ENCODE results near the gene SPAG5.

SPAG5 gene

DNA sequence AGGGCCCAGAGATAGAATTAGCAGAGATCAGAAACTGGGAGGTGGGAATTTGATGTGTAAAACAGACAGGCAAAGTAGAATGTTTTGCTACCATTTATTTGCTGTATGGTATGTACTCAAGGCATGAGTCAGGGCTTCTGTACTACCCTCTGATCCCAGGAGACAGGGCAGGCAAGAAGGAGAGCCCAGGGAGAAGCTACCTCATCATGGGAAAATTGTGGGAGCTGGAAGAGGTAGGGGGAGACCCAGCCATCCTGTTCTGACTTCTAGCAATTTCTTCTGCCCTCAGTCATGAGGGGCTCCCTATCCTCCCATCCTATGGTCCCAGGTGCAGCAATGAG is 25.8 kb downstream of the SPAG5 start:
- Histone ChIP-seq H3K27ac (ENCODE audit: low read depth, low read length) (no peak overlapping the region), H3K9ac (ENCODE audit: low read depth in 1 of 2, low read length in 2 of 2) (no peak overlapping the region), H3K9me3 (ENCODE audit: control insufficient read depth in 1 of 2, low read length in 2 of 2) (no peaks in the 10 kb centered on the region), H3K36me3 (ENCODE audit: control insufficient read depth in 1 of 2, insufficient read depth in 2 of 2, low read length in 2 of 2) (peaks cover 0 to 6% of the 10 kb centered on the region in 2 donors), H3K27me3 (ENCODE audit: control insufficient read depth in 1 of 2, insufficient read depth in 2 of 2, low read length in 2 of 2) (no peaks in the 10 kb centered on the region), H3K4me1 (ENCODE audit: control insufficient read depth in 1 of 2, insufficient read depth in 2 of 2, low read length in 2 of 2) (peaks cover 16 to 33% of the 10 kb centered on the region in 2 donors), H3K4me3 (ENCODE audit: low read depth in 1 of 2, low read length in 2 of 2) (no peak overlapping the region)

DNA sequence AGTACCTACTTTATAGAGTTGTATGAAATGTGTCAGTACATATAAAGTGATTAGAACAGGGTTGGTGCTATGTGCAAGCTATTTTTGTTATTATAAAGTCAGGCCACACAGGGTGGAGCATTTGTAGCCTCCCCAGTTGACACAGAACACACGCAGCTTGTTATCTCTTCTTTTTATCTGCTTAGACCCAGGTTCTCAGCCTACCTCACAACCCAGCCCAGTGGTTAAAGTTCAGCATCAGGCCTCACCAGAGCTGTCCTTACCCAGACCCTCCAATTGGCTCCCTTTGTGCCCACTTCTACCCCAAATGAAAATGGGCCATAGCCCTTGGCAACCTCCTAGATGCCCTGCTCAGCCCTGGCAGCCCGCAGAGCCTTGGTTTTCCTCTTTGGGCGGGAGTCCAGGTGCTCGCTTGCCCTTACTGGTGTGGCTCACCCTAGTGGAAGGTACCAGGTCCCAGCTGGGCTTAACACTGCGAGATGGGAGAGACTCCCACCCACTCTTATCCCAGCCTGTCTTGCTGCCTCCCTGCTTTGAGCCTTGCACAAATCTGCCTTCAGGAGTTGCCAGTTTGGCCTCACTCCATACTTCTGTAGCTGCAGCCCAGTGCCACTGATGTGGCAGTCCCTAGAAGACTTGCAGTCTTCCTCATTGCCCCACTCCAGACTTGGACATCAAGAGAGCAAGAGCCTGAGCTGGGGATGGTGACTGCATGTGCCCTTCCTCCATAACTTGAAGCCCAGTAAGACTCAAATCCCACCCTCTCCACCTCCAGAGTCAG is 26.4 kb downstream of the SPAG5 start:
- peaks cover 19 to 32% of the 10 kb centered on the region in 2 donors for H3K4me1 ChIP-seq (ENCODE audit: control insufficient read depth in 1 of 2, insufficient read depth in 2 of 2, low read length in 2 of 2)
- H3K27me3 ChIP-seq (ENCODE audit: control insufficient read depth in 1 of 2, insufficient read depth in 2 of 2, low read length in 2 of 2): no peaks in the 10 kb centered on the region
- no peak overlapping the region for H3K27ac ChIP-seq (ENCODE audit: low read depth, low read length)
- peak overlapping the region; percentile 77 to 92 for H3K9ac ChIP-seq (ENCODE audit: low read depth in 1 of 2, low read length in 2 of 2)
- peak overlapping the region; percentile 81 to 98 for H3K4me3 ChIP-seq (ENCODE audit: low read depth in 1 of 2, low read length in 2 of 2)
- peaks cover 0 to under 1% of the 10 kb centered on the region in 2 donors for H3K36me3 ChIP-seq (ENCODE audit: control insufficient read depth in 1 of 2, insufficient read depth in 2 of 2, low read length in 2 of 2)
- no peaks in the 10 kb centered on the region for H3K9me3 ChIP-seq (ENCODE audit: control insufficient read depth in 1 of 2, low read length in 2 of 2)

GRCh38 chr17:28571361-28572122 is 27.3 kb downstream of the SPAG5 start, which contains the start of gene PIGS:
Gene PIGS (minus strand): TSS chr17:28571524. CDS start chr17:28571496, 28 bp downstream.
- Histone ChIP-seq H3K4me1 (ENCODE audit: control insufficient read depth in 1 of 2, insufficient read depth in 2 of 2, low read length in 2 of 2) (peaks cover 24 to 26% of the 10 kb centered on the region in 2 donors), H3K27ac (ENCODE audit: low read depth, low read length) (peak within 1 kb of the TSS; percentile 17), H3K4me3 (ENCODE audit: low read depth in 1 of 2, low read length in 2 of 2) (peak within 1 kb of the TSS; percentile 81 to 98), H3K9me3 (ENCODE audit: control insufficient read depth in 1 of 2, low read length in 2 of 2) (no peaks in the 10 kb centered on the region), H3K27me3 (ENCODE audit: control insufficient read depth in 1 of 2, insufficient read depth in 2 of 2, low read length in 2 of 2) (no peaks in the 10 kb centered on the region), H3K36me3 (ENCODE audit: control insufficient read depth in 1 of 2, insufficient read depth in 2 of 2, low read length in 2 of 2) (peaks cover 0 to 2% of the 10 kb centered on the region in 2 donors), H3K9ac (ENCODE audit: low read depth in 1 of 2, low read length in 2 of 2) (peak within 1 kb of the TSS; percentile 77 to 92)

DNA sequence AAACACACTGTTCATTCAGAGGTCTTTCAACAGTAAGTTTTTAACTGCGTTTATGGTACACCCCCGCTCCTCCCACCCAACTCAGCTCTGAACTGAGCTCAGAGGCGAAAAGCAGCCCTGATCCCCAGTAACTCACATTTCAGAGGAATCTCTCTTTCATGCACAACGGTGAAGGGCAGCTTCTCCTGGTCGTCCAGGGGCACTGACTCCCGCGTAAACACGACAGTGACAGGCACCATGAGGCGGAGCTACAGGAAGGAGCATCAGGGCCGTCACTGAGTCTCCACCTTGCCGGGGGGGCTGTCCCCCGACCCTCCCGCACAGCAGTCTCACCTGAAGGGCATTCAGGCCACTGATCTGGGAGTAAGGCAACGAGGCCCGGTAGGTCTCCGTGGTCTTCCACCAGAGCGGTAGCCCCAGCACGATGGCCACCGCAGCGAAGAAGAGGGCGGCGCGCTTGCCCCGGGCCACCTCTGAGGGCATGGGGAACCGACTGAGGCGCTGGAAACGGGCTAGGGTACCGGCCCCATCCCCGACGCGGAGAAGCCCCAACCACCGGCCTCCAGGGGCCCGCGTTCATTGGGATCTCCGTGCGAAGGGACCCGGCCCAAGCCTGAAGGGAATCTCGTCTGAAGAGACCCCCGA is 28.0 kb downstream of the SPAG5 start:
- Histone ChIP-seq H3K36me3 (ENCODE audit: control insufficient read depth in 1 of 2, insufficient read depth in 2 of 2, low read length in 2 of 2) (peaks cover 0 to 2% of the 10 kb centered on the region in 2 donors), H3K4me1 (ENCODE audit: control insufficient read depth in 1 of 2, insufficient read depth in 2 of 2, low read length in 2 of 2) (peaks cover 22 to 24% of the 10 kb centered on the region in 2 donors), H3K9me3 (ENCODE audit: control insufficient read depth in 1 of 2, low read length in 2 of 2) (no peaks in the 10 kb centered on the region), H3K9ac (ENCODE audit: low read depth in 1 of 2, low read length in 2 of 2) (peak overlapping the region; percentile 77 to 92), H3K27me3 (ENCODE audit: control insufficient read depth in 1 of 2, insufficient read depth in 2 of 2, low read length in 2 of 2) (no peaks in the 10 kb centered on the region), H3K4me3 (ENCODE audit: low read depth in 1 of 2, low read length in 2 of 2) (peak overlapping the region; percentile 81 to 98), H3K27ac (ENCODE audit: low read depth, low read length) (peak overlapping the region; percentile 7)

GRCh38 chr17:28569446-28569845 is 29.4 kb downstream of the SPAG5 start:
- Histone ChIP-seq H3K4me1 (ENCODE audit: control insufficient read depth in 1 of 2, insufficient read depth in 2 of 2, low read length in 2 of 2) (peaks cover 21 to 24% of the 10 kb centered on the region in 2 donors), H3K9ac (ENCODE audit: low read depth in 1 of 2, low read length in 2 of 2) (no peak overlapping the region), H3K36me3 (ENCODE audit: control insufficient read depth in 1 of 2, insufficient read depth in 2 of 2, low read length in 2 of 2) (peaks cover 0 to 2% of the 10 kb centered on the region in 2 donors), H3K27me3 (ENCODE audit: control insufficient read depth in 1 of 2, insufficient read depth in 2 of 2, low read length in 2 of 2) (no peaks in the 10 kb centered on the region), H3K27ac (ENCODE audit: low read depth, low read length) (no peak overlapping the region), H3K4me3 (ENCODE audit: low read depth in 1 of 2, low read length in 2 of 2) (no peak overlapping the region), H3K9me3 (ENCODE audit: control insufficient read depth in 1 of 2, low read length in 2 of 2) (no peaks in the 10 kb centered on the region)

DNA sequence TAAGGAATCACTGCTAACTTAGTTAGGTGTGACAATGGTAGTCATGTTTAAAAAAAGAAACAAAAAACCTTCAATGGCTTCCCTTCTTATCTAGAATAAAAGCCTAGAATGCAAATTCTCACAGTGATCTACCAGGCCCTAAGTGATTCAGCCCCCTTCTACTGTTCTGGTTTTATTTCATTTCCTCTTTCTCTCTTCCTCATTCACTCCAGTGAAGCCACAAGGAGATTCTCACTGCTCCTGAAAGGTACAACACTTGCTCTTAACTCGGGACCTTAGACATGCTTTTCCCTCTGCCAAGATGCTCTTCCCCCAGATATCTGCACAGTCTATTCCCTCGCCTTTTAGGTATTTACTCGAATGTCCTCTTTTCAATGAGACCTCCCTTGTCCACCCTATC is 31.2 kb downstream of the SPAG5 start:
- Histone ChIP-seq H3K27me3 (ENCODE audit: control insufficient read depth in 1 of 2, insufficient read depth in 2 of 2, low read length in 2 of 2) (no peaks in the 10 kb centered on the region), H3K36me3 (ENCODE audit: control insufficient read depth in 1 of 2, insufficient read depth in 2 of 2, low read length in 2 of 2) (peaks cover 5 to 13% of the 10 kb centered on the region in 2 donors), H3K9me3 (ENCODE audit: control insufficient read depth in 1 of 2, low read length in 2 of 2) (no peaks in the 10 kb centered on the region), H3K27ac (ENCODE audit: low read depth, low read length) (no peak overlapping the region), H3K4me1 (ENCODE audit: control insufficient read depth in 1 of 2, insufficient read depth in 2 of 2, low read length in 2 of 2) (peaks cover 17 to 23% of the 10 kb centered on the region in 2 donors), H3K4me3 (ENCODE audit: low read depth in 1 of 2, low read length in 2 of 2) (no peak overlapping the region), H3K9ac (ENCODE audit: low read depth in 1 of 2, low read length in 2 of 2) (no peak overlapping the region)

GRCh38 chr17:28563475-28563874 is 35.4 kb downstream of the SPAG5 start:
- Histone ChIP-seq H3K4me3 (ENCODE audit: low read depth in 1 of 2, low read length in 2 of 2) (no peak overlapping the region), H3K36me3 (ENCODE audit: control insufficient read depth in 1 of 2, insufficient read depth in 2 of 2, low read length in 2 of 2) (peaks cover 18 to 42% of the 10 kb centered on the region in 2 donors), H3K27me3 (ENCODE audit: control insufficient read depth in 1 of 2, insufficient read depth in 2 of 2, low read length in 2 of 2) (no peaks in the 10 kb centered on the region), H3K9ac (ENCODE audit: low read depth in 1 of 2, low read length in 2 of 2) (no peak overlapping the region), H3K27ac (ENCODE audit: low read depth, low read length) (no peak overlapping the region), H3K9me3 (ENCODE audit: control insufficient read depth in 1 of 2, low read length in 2 of 2) (no peaks in the 10 kb centered on the region), H3K4me1 (ENCODE audit: control insufficient read depth in 1 of 2, insufficient read depth in 2 of 2, low read length in 2 of 2) (peaks cover 0 to 8% of the 10 kb centered on the region in 2 donors)

DNA sequence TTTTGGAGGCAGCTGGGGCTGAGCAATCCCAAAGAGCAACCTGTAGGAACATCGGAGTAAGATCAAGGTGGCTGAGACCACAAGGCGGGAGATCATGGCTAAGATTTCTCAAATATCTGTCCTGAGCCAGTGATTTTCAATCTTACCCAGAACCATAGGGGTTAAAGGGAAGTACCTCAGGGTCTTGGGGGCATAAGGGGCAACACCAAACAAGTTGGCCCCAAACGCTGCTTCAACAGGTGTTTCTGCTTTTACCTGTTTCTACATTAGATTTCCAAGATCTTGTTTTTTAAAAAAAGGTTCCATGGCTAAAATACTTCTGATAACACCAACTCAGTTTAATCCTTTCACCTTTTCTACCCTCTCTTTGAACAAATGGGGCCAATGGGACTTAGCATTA is 43.8 kb downstream of the SPAG5 start:
- no peak overlapping the region for H3K9ac ChIP-seq (ENCODE audit: low read depth in 1 of 2, low read length in 2 of 2)
- H3K4me1 ChIP-seq (ENCODE audit: control insufficient read depth in 1 of 2, insufficient read depth in 2 of 2, low read length in 2 of 2): peaks cover 14 to 16% of the 10 kb centered on the region in 2 donors
- H3K9me3 ChIP-seq (ENCODE audit: control insufficient read depth in 1 of 2, low read length in 2 of 2): no peaks in the 10 kb centered on the region
- H3K36me3 ChIP-seq (ENCODE audit: control insufficient read depth in 1 of 2, insufficient read depth in 2 of 2, low read length in 2 of 2): peaks cover 44 to 66% of the 10 kb centered on the region in 2 donors
- no peaks in the 10 kb centered on the region for H3K27me3 ChIP-seq (ENCODE audit: control insufficient read depth in 1 of 2, insufficient read depth in 2 of 2, low read length in 2 of 2)
- H3K27ac ChIP-seq (ENCODE audit: low read depth, low read length): no peak overlapping the region
- H3K4me3 ChIP-seq (ENCODE audit: low read depth in 1 of 2, low read length in 2 of 2): no peak overlapping the region

DNA sequence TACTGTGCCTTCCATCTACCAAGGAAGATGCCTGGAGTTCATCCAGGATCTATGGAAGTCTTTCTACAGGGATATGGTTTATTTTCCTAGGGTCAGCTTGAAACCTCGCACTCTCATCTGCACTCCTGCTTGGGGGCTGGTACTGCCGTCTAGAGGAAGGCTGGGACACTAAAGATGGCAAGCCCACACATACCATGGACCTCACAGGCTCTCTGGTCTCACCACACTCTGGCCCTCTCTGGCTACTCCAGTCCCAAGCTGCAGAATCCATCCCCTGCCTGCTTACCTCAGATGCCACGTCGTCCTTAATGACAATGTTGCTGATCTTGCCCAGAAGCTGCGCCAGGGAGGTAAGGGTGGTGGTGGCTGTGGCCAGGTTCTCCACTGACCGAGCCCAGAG is 44.3 kb downstream of the SPAG5 start:
- Histone ChIP-seq H3K27ac (ENCODE audit: low read depth, low read length) (no peak overlapping the region), H3K9ac (ENCODE audit: low read depth in 1 of 2, low read length in 2 of 2) (no peak overlapping the region), H3K27me3 (ENCODE audit: control insufficient read depth in 1 of 2, insufficient read depth in 2 of 2, low read length in 2 of 2) (no peaks in the 10 kb centered on the region), H3K36me3 (ENCODE audit: control insufficient read depth in 1 of 2, insufficient read depth in 2 of 2, low read length in 2 of 2) (peaks cover 39 to 61% of the 10 kb centered on the region in 2 donors), H3K4me3 (ENCODE audit: low read depth in 1 of 2, low read length in 2 of 2) (no peak overlapping the region), H3K9me3 (ENCODE audit: control insufficient read depth in 1 of 2, low read length in 2 of 2) (no peaks in the 10 kb centered on the region), H3K4me1 (ENCODE audit: control insufficient read depth in 1 of 2, insufficient read depth in 2 of 2, low read length in 2 of 2) (peaks cover 19 to 20% of the 10 kb centered on the region in 2 donors)
